GM19438 (cell line): ENCODE measurements around the gene RAB4A.

Experiments
- ATAC-seq: cut with Tn5 transposase; IDR thresholded peaks from one replicate; pipeline ENCODE4 v1.9.1; 2021; ENCODE audit warnings: low read depth; ENCODE audit not compliant: unreplicated experiment

Gene RAB4A

DNA sequence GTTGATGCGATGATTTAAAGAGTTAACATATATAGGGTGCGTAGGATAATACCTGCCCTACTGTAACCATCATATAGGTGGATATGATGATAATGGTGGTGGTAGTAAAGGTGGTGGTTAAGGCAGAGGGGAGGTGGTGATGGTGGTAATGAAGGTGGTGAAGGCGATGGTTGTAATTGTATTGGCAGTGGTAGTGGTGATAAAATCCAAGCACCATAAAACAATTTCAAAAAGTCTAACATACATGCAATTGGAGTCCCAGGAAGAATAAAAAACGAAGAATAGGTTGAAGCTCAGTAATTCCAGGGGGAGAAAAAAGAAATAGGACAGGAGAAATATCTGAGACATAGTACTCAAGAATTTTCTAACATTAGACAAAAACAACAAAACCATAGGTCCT, 27.3 kb upstream of the RAB4A start:
- ATAC-seq: no peak

- no peak for ATAC-seq
Observed at GRCh38 chr1:229244091-229244490, 26.8 kb upstream of the RAB4A start.

DNA sequence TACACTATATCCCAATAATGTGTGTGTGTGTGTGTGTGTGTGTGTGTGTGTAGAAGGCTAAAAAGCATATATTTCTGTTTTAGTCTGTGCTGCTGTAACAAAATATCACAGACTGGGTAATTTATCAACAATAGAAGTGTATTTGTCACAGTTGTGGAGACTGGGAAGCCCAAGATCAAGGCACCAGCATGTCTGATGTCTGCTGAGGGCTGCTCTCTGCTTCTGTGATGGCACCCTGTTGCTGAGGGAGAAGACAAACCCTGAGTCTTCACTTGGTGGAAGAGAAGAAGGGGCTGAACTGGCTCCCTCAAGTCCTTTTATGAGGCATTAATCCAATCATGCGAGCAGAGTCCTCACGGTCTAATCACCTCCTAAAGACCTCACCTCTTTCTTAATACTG, 23.0 kb upstream of the RAB4A start:
- ATAC-seq: no peak

- no peak for ATAC-seq
Observed at GRCh38 chr1:229248821-229249817, 21.8 kb upstream of the RAB4A start.

DNA sequence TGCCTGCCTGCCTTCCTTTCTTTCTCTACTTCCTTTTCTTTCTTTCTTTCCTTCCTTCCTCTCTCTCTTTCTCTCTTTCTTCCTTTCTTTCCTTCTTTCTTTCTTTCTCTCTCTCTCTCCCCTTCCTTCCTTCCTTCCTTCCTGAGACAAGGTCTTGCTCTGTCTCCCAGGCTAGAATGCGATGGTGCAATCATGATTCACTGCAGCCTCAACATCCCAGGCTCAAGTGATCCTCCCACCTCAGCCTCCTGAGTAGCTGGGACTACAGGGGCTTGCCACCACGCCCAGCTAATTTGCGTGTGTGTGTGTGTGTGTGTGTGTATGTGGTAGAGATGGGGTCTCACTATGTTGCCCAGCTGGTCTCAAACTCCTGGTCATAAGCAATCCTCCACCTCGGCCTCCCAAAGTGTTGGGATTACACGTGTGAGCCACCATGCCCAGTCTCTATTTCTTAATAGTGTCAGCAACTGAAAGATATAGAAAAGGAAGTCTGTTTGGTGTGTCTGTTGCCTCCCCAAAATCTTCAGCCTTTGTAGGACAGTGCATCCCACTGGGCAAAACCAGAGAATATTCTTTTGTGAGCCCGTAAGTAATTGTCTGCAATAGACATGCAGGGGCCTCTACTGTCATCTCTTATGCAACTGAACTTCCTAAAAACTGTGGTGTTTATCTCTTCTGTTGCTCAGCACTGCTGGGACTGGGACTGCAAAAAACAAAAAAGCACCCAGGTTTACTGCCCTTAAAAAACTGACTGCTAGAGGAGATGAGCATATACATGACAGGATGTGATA, 20.9 kb upstream of the RAB4A start:
- no peak for ATAC-seq

GRCh38 chr1:229251185-229251584, 19.7 kb upstream of the RAB4A start:
- ATAC-seq: no peak

- ATAC-seq: no peak
Observed at GRCh38 chr1:229252228-229252984, 18.5 kb upstream of the RAB4A start.

DNA sequence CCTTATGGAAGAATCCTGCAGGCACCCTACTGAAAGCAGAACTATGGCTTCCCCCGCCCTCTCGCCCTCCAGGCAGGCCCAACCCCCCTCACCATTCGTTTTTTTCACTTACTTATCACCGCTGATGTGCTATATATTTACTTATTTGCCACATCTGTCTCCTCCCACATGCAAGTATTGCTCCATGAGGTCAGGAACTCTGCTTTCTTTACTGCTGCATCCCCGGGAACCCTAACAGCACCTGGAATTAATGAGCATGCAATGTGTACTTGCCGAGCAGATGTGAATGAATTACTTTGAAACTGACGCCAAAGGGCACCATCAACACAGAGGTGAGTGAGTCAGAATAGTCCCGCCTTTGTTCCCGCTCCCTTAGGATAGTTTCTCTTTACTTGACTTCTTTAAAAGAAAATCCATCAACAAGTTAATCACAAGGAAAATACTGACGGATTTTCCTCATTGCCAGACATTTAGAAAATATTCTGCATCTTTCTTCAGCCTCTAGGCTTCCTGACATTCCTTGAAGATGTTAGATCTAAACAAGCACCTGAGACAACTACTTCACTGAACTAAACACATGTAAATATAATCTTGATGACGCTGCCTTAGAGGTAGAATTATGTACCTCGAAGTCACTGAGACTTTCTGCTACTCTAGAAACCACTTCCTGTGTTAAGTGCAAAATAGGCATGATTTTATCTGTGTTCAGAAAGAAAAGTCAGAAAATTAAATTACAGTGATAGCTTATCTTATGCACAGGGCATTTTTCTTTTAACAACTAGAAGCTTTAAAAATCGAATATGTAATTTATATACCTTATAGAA, 17.5 kb upstream of the RAB4A start:
- ATAC-seq: no peak

GRCh38 chr1:229254910-229255541, 15.9 kb upstream of the RAB4A start:
- ATAC-seq: no peak

GRCh38 chr1:229258031-229258756, 12.7 kb upstream of the RAB4A start:
- no peak for ATAC-seq

GRCh38 chr1:229258757-229259060, 12.2 kb upstream of the RAB4A start:
- ATAC-seq: no peak

GRCh38 chr1:229260297-229260696, 10.6 kb upstream of the RAB4A start:
- no peak for ATAC-seq

DNA sequence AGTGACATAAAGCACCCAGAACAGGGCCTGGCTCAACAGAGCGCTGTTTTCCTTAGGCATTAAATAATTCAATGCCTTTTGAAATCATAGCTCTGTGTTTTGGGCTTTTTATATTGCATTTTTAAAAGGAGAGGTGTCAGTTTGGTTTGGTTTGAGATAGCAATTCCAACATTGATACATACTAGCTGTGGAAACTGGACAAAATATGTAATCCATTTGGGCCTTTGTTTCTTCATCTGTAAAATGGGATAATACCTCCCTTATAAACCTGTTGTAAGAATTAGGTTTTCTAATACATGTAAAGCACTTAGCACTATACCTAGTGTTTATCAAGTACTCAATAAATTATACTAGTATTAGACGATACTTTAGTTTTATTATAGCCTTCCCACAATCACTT, 8.7 kb upstream of the RAB4A start:
- no peak for ATAC-seq

GRCh38 chr1:229263254-229263653, 7.7 kb upstream of the RAB4A start:
- ATAC-seq: no peak

- ATAC-seq: no peak
Observed at GRCh38 chr1:229264068-229264467, 6.8 kb upstream of the RAB4A start.

DNA sequence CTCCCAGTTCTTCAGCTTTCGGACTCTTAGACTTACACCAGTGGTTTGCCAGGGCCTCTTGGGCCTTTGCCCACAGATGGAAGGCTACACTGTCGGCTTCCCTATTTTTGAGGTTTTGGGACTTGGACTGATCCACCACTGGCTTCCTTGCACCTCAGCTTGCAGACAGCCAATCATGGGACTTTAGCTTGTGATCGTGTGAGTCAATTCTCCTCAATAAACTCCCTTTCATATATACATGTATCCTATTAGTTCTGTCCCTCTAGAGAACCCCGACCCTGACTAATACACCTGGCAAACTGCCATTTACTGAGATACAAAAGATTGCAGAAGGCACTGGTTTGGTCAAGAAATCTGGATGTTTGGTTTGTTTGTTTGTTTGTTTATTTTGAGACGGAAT, 6.4 kb upstream of the RAB4A start:
- no peak for ATAC-seq

DNA sequence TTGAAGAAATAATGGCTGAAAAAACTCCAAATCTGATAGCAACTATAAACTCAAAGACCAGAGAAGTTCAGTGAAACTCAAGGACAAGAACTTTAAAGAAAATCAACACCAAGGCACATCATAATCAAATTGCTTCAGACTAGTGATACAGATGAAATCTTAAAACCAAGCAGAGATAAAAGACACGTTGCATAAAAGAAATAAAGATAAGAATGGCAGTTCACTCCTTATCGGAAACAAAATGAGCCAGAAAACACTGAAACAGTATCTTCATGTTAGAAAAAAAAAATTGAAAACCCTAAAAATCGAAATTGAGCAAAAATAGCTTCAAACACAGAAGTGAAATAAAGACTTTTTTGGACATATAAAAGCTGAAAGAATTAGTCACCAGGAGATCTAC, 4.6 kb upstream of the RAB4A start:
- no peak for ATAC-seq

GRCh38 chr1:229266832-229267500, 3.9 kb upstream of the RAB4A start:
- ATAC-seq: no peak

GRCh38 chr1:229268505-229268904, 2.4 kb upstream of the RAB4A start:
- ATAC-seq: no peak
